GM12878 (cell line): ENCODE results near the gene GLOD5. TPM values are rescaled to one million over a fixed set of nuclear protein-coding genes. Genes with fewer than 3 reads are reported as not detected.

Experiments
- ATAC-seq: fragments of 200-7000 bp; cut with Tn5 transposase; 3 replicates; pipeline ENCODE4 v1.9.1; 2020; ENCODE audit warnings: mild to moderate bottlenecking, moderate library complexity
- BruUV-seq: library from RNA; stranded (reverse); fragments of 400-500 nt; replicated peaks from 2 replicates; lab custom pipeline; 2021; lab: Mats Ljungman, UMichigan
- CTCF ChIA-PET: fragments of 300-600 bp; sonication (Branson Sonifier 250); formaldehyde crosslinking; extraction: SDS; loops from one replicate; lab custom pipeline; 2021; ENCODE audit warnings: inconsistent platforms; lab: Yijun Ruan, JAX
- POLR2A ChIA-PET: fragments of 350-600 bp; formaldehyde crosslinking; extraction: SDS; loops from one replicate; lab custom pipeline; 2021; ENCODE audit warnings: inconsistent platforms; lab: Charles Lee
- RAD21 ChIA-PET: fragments of 300-600 bp; sonication (Branson Sonifier 250); formaldehyde crosslinking; loops from one replicate; lab custom pipeline; 2023; ENCODE audit warnings: antibody characterized with exemption; ENCODE audit not compliant: unreplicated experiment; lab: Charles Lee
- SMC1A ChIA-PET: fragments of 300-600 bp; sonication (Branson Sonifier 250); formaldehyde crosslinking; loops from one replicate; lab custom pipeline; 2023; ENCODE audit not compliant: unreplicated experiment, uncharacterized antibody; lab: Charles Lee
- DNase-seq: peaks from one replicate; pipeline ENCODE4 v3.0.0-alpha.2; 2011; ENCODE audit warnings: low read depth, low spot score
- FAIRE-seq: peaks from 3 replicates; lab custom pipeline; 2011; peaks lifted over from hg19 to GRCh38; lab: Jason Lieb, UNC
- H2AFZ ChIP-seq: 2 replicates; pipeline ENCODE4 v1.6.0; 2011; ENCODE audit warnings: low read depth, low read length, control low read depth; ENCODE audit not compliant: control insufficient read depth
- H3K27ac ChIP-seq: 2 replicates; pipeline ENCODE4 v1.5.1; 2011; ENCODE audit warnings: control low read depth; ENCODE audit not compliant: control insufficient read depth, insufficient read depth
- H3K27me3 ChIP-seq, 2 experiments: replicated peaks in 1 of 2; 2 replicates each; pipeline versions ENCODE4 v1.6.0 to v1.6.1; 2011; ENCODE audit warnings: low read length in 1 of 2; ENCODE audit not compliant: control insufficient read depth in 2 of 2, insufficient read depth in 2 of 2
- H3K36me3 ChIP-seq, 2 experiments: 2 replicates each; pipeline ENCODE4 v1.5.1; 2011; ENCODE audit warnings: low read length in 1 of 2; ENCODE audit not compliant: control insufficient read depth in 2 of 2, insufficient read depth in 2 of 2
- H3K4me1 ChIP-seq: 2 replicates; pipeline ENCODE4 v1.6.1; 2011; ENCODE audit warnings: mild to moderate bottlenecking, low read length, moderate library complexity, mixed read lengths; ENCODE audit not compliant: control insufficient read depth, insufficient read depth
- H3K4me2 ChIP-seq: 2 replicates; pipeline ENCODE4 v1.6.0; 2011; ENCODE audit warnings: control low read depth; ENCODE audit not compliant: control insufficient read depth, insufficient read depth
- H3K4me3 ChIP-seq: fragments of 200-600 bp; sonication (generic); 2 replicates; pipeline ENCODE4 v1.5.1; 2016
- H3K79me2 ChIP-seq: 2 replicates; pipeline ENCODE4 v1.6.0; 2011; ENCODE audit warnings: low read length; ENCODE audit not compliant: control insufficient read depth, insufficient read depth
- H3K9ac ChIP-seq: 2 replicates; pipeline ENCODE4 v1.8.0; 2011; ENCODE audit warnings: low read length, control low read depth, mixed read lengths; ENCODE audit not compliant: control insufficient read depth, insufficient read depth
- H3K9me3 ChIP-seq: replicated peaks from 3 replicates; pipeline ENCODE4 v1.5.1; 2011; ENCODE audit warnings: mild to moderate bottlenecking, low read length; ENCODE audit not compliant: control insufficient read depth, insufficient read depth
- H4K20me1 ChIP-seq: 2 replicates; pipeline ENCODE4 v1.6.0; 2011; ENCODE audit not compliant: control insufficient read depth, insufficient read depth
- BMI1 ChIP-seq: fragments of 450-650 bp; IDR thresholded peaks from 2 replicates; pipeline ENCODE4 v1.6.1; 2016; ENCODE audit warnings: mild to moderate bottlenecking, moderate library complexity, borderline replicate concordance
- CBX5 ChIP-seq: sonication (generic); IDR thresholded peaks from 2 replicates; pipeline ENCODE4 v1.6.1; 2016; ENCODE audit warnings: low read depth, moderate library complexity, mild to moderate bottlenecking, inconsistent platforms
- CREB1 ChIP-seq: IDR thresholded peaks from 2 replicates; pipeline ENCODE4 v1.6.1; 2012; ENCODE audit warnings: low read depth, mild to moderate bottlenecking, inconsistent platforms
- EP300 ChIP-seq, 2 experiments: fragments of 150-350 bp in 1 of 2; IDR thresholded peaks; 2 replicates each; pipeline ENCODE4 v1.6.1; 2011 to 2012; ENCODE audit warnings: low read depth in 2 of 2, low read length in 2 of 2, borderline replicate concordance in 1 of 2, improper control_type of control experiment in 1 of 2, inconsistent platforms in 1 of 2; ENCODE audit not compliant: control insufficient read depth in 1 of 2
- ESRRA ChIP-seq: IDR thresholded peaks from 2 replicates; pipeline ENCODE4 v1.6.1; 2012; ENCODE audit warnings: mild to moderate bottlenecking, low read length, improper control_type of control experiment
- FOS ChIP-seq: IDR thresholded peaks from 3 replicates; pipeline ENCODE4 v1.6.1; 2011; ENCODE audit warnings: borderline replicate concordance; ENCODE audit not compliant: insufficient read length; ENCODE audit errors: extremely low read depth
- FOXK2 ChIP-seq: fragments of 450-650 bp; IDR thresholded peaks from 2 replicates; pipeline ENCODE4 v1.6.1; 2017; ENCODE audit warnings: mild to moderate bottlenecking, moderate library complexity
- GATAD2B ChIP-seq: fragments of 450-650 bp; conservative IDR thresholded peaks from 2 replicates; pipeline ENCODE4 v1.6.1; 2017; ENCODE audit warnings: low read depth, mild to moderate bottlenecking, moderate library complexity
- HDAC6 ChIP-seq: fragments of 200-600 bp; sonication (generic); IDR thresholded peaks from one replicate; pipeline ENCODE4 v1.8.0; 2017; ENCODE audit warnings: antibody characterized with exemption; ENCODE audit not compliant: unreplicated experiment
- IKZF1 ChIP-seq: fragments of 450-650 bp; conservative IDR thresholded peaks from 2 replicates; pipeline ENCODE4 v1.6.1; 2017; ENCODE audit warnings: antibody characterized with exemption, mild to moderate bottlenecking
- IRF4 ChIP-seq: IDR thresholded peaks from 2 replicates; pipeline ENCODE4 v1.6.1; 2011; ENCODE audit warnings: low read depth, low read length
- JUNB ChIP-seq: IDR thresholded peaks from 2 replicates; pipeline ENCODE4 v1.6.1; 2016; ENCODE audit warnings: antibody characterized with exemption, mild to moderate bottlenecking
- JUND ChIP-seq: IDR thresholded peaks from 2 replicates; pipeline ENCODE4 v1.6.1; 2012; ENCODE audit warnings: low read depth, mild to moderate bottlenecking, low read length, improper control_type of control experiment, moderate library complexity
- MYB ChIP-seq: fragments of 150-350 bp; IDR thresholded peaks from 2 replicates; pipeline ENCODE4 v1.6.1; 2014; ENCODE audit warnings: mild to moderate bottlenecking, low read depth, low read length, borderline replicate concordance
- NFXL1 ChIP-seq: fragments of 450-650 bp; IDR thresholded peaks from 2 replicates; pipeline ENCODE4 v1.6.1; 2017; ENCODE audit warnings: antibody characterized with exemption, mild to moderate bottlenecking, borderline replicate concordance
- NR2C1 ChIP-seq: fragments of 450-650 bp; IDR thresholded peaks from 2 replicates; pipeline ENCODE4 v1.6.1; 2017; ENCODE audit warnings: antibody characterized with exemption, mild to moderate bottlenecking, moderate library complexity
- PML ChIP-seq: IDR thresholded peaks from 2 replicates; pipeline ENCODE4 v1.6.1; 2012; ENCODE audit warnings: low read length, inconsistent platforms
- RB1 ChIP-seq: fragments of 450-650 bp; formaldehyde crosslinking; IDR thresholded peaks from 2 replicates; pipeline ENCODE4 v1.6.1; 2017; ENCODE audit warnings: mild to moderate bottlenecking, borderline replicate concordance
- RELB ChIP-seq: fragments of 450-650 bp; IDR thresholded peaks from 2 replicates; pipeline ENCODE4 v1.6.1; 2017; ENCODE audit warnings: low read depth, mild to moderate bottlenecking, moderate library complexity
- SMAD1 ChIP-seq: fragments of 450-650 bp; IDR thresholded peaks from 2 replicates; pipeline ENCODE4 v1.6.1; 2018; ENCODE audit warnings: mild to moderate bottlenecking, low read depth; ENCODE audit not compliant: partially characterized antibody
- SMAD5 ChIP-seq: IDR thresholded peaks from 2 replicates; pipeline ENCODE4 v1.6.1; 2016; ENCODE audit warnings: antibody characterized with exemption, low read depth
- TARDBP ChIP-seq: IDR thresholded peaks from 2 replicates; pipeline ENCODE4 v1.6.1; 2016; ENCODE audit warnings: borderline replicate concordance
- TBL1XR1 ChIP-seq: IDR thresholded peaks from 2 replicates; pipeline ENCODE4 v1.6.1; 2012; ENCODE audit warnings: low read depth, low read length, improper control_type of control experiment
- ZBED1 ChIP-seq: IDR thresholded peaks from 2 replicates; pipeline ENCODE4 v1.6.1; 2016; ENCODE audit warnings: borderline replicate concordance
- ZNF217 ChIP-seq: fragments of 450-650 bp; IDR thresholded peaks from 2 replicates; pipeline ENCODE4 v1.6.1; 2017; ENCODE audit warnings: antibody characterized with exemption, mild to moderate bottlenecking
- ZNF24 ChIP-seq: fragments of 450-650 bp; IDR thresholded peaks from 2 replicates; pipeline ENCODE4 v1.6.1; 2017; ENCODE audit warnings: antibody characterized with exemption, mild to moderate bottlenecking
- WGBS: methylation state at CpG from one replicate; pipeline ENCODE4 v1.1.6; 2016; ENCODE audit warnings: low lambda C conversion rate; ENCODE audit not compliant: insufficient replicate concordance, insufficient coverage; ENCODE audit errors: missing lambda C conversion rate; 5-methylcytosine and 5-hydroxymethylcytosine counted together
- in situ Hi-C: fragments of 300-500 bp; cut with MboI; formaldehyde crosslinking; loops from 9 replicates; pipeline ENCODE4 v1.14.3; 2018; ENCODE audit warnings: mixed read lengths
- intact Hi-C: fragments of 100-400 bp; cut with micrococcal nuclease; formaldehyde crosslinking; loops from one replicate; pipeline ENCODE4 v1.14.2; 2022; ENCODE audit not compliant: unreplicated experiment
- polyA plus RNA-seq, 11 experiments: library from polyadenylated mRNA; depleted of rRNA in 4 of 11; unstranded in 6 of 11; stranded (reverse) in 5 of 11; fragments of >200 nt; fragmentation: Nextera tagmentation in 4 of 11; fragmentation: Illumina TruSeq in 1 of 11; extraction: Ambion mirVana in 4 of 11; extraction: Trizol in 1 of 11; gene quantifications; 1 replicate in 1 of 11; 2 replicates in 10 of 11; pipeline versions ENCODE4 v1.2.1 to v1.2.3, GENCODE V29; 2011 to 2016; ENCODE audit warnings: inconsistent platforms in 2 of 11, missing spikeins in 2 of 11, low read depth in 1 of 11
- total RNA-seq, 4 experiments: library from RNA; depleted of rRNA in 3 of 4; stranded (reverse); fragments of >200 nt in 3 of 4; fragmentation: Illumina TruSeq in 1 of 4; extraction: Trizol in 1 of 4; gene quantifications; 2 replicates each; pipeline versions ENCODE4 v1.2.1 to v1.2.3, GENCODE V29; 2013 to 2021

GLOD5 gene
- total and polyA plus RNA-seq, 10 of the 15 experiments (the other 5 are each of a cell fraction or from before 2014, with no cell fraction given): not detected

GRCh38 chrX:48737213-48737938 is 24.2 kb upstream of the GLOD5 start:
- in situ Hi-C loops: no loop called here
- no peaks in the 10 kb centered on the region; the same call in 1 of the 2 replicates for H3K4me1 ChIP-seq
- ChIA-PET POLR2A (interaction anchor here (0.5 to 1.4 kb wide), 10 partner anchors 11 to 266 kb away, joined by 3 to 11 read pairs (median 4); partner anchors contain the start of genes HDAC6, PQBP1 and TIMM17B), SMC1A (interaction anchor here (1.0 kb wide), 2 partner anchors 64 to 202 kb away, joined by 3 to 4 read pairs; partner anchors contain the start of gene HDAC6), CTCF (interaction anchor here (0.8 to 1.7 kb wide), 3 partner anchors 9 to 209 kb away, joined by 3 to 5 read pairs (median 4); partner anchors contain the start of gene HDAC6), RAD21 (interaction anchor here (1.1 kb wide), 1 partner anchor 200 kb away, joined by 3 read pairs; no protein-coding TSS in a partner anchor)
- TSS peak; percentile 97 for BruUV-seq
- H3K36me3 ChIP-seq: no peaks in the 10 kb centered on the region
- peak overlapping the region; percentile 64 for H3K4me3 ChIP-seq
- H3K27ac ChIP-seq: peak overlapping the region; percentile 74
- no peaks in the 10 kb centered on the region; the same call in 1 of the 2 replicates for H3K79me2 ChIP-seq
- ATAC-seq: peak; percentile 99
- peak overlapping the region; percentile 36 for H3K4me2 ChIP-seq
- H3K9me3 ChIP-seq: no peaks in the 10 kb centered on the region; the same call in 2 of the 3 replicates
- 17% methylated on average over 44 of the region's 48 CpGs for WGBS
- intact Hi-C loops: no loop called here
- H2AFZ ChIP-seq: peak overlapping the region; percentile 64
- H3K27me3 ChIP-seq: no peaks in the 10 kb centered on the region
- peak overlapping the region; percentile 85 for H3K9ac ChIP-seq
- FAIRE-seq: peak; percentile 93
- DNase-seq: peak; percentile 86
- no peaks in the 10 kb centered on the region for H4K20me1 ChIP-seq
- TF ChIP-seq SMAD5: no peak; the same call in 1 of the 2 replicates
- TF ChIP-seq RB1: no peak
- peak; percentile 88 for TF ChIP-seq FOXK2
- TF ChIP-seq BMI1: no peak
- TF ChIP-seq JUNB: no peak
- no peak for TF ChIP-seq MYB
- TF ChIP-seq TARDBP: no peak
- peak; percentile 36 for TF ChIP-seq FOS
- no peak for TF ChIP-seq HDAC6
- no peak for TF ChIP-seq GATAD2B
- no peak for TF ChIP-seq ZBED1
- no peak for TF ChIP-seq IRF4
- TF ChIP-seq NR2C1: peak; percentile 97
- no peak for TF ChIP-seq CBX5
- no peak for TF ChIP-seq ZNF217
- no peak for TF ChIP-seq EP300 (IDR thresholded peaks at IDR 0.05; ENCODE audit: borderline replicate concordance in 1 of 2, control insufficient read depth in 1 of 2, low read depth in 2 of 2, low read length in 2 of 2)
- no peak for TF ChIP-seq ZNF24
- TF ChIP-seq SMAD1: no peak
- no peak for TF ChIP-seq NFXL1
- TF ChIP-seq JUND: no peak
- peak; percentile 60; the same call in 1 of the 2 replicates for TF ChIP-seq CREB1
- peak; percentile 84; the same call in 1 of the 2 replicates for TF ChIP-seq PML
- no peak for TF ChIP-seq RELB
- TF ChIP-seq IKZF1: peak; percentile 40
- TF ChIP-seq TBL1XR1: no peak
- TF ChIP-seq ESRRA: no peak
